ENCODE results near the gene CRYGN. TPM values are rescaled to one million over a fixed set of nuclear protein-coding genes. Genes with fewer than 3 reads are reported as not detected.

The CRYGN gene
- total RNA-seq, 1 experiment from 2014 or later = not detected

DNA sequence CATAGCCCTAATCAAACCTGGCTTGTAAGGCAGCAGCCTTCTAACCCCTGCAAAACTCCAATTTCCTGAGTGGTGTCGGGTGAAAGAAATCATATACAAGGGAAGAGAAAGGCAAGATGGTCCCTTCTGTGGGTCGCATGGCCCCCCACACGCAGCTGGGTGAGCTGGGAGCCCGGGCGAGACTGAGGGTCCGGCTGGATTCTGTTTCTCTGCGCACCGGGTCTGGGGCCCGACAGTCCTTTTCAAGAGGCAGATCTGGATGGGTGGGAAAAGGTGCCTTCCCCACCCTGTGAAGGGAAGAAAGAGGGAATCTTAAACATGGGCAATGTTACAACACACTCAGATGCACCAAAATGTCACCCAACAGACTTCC, 48.6 kb downstream of the CRYGN start:
- no peak for DNase-seq (ENCODE audit: low read depth)

DNA sequence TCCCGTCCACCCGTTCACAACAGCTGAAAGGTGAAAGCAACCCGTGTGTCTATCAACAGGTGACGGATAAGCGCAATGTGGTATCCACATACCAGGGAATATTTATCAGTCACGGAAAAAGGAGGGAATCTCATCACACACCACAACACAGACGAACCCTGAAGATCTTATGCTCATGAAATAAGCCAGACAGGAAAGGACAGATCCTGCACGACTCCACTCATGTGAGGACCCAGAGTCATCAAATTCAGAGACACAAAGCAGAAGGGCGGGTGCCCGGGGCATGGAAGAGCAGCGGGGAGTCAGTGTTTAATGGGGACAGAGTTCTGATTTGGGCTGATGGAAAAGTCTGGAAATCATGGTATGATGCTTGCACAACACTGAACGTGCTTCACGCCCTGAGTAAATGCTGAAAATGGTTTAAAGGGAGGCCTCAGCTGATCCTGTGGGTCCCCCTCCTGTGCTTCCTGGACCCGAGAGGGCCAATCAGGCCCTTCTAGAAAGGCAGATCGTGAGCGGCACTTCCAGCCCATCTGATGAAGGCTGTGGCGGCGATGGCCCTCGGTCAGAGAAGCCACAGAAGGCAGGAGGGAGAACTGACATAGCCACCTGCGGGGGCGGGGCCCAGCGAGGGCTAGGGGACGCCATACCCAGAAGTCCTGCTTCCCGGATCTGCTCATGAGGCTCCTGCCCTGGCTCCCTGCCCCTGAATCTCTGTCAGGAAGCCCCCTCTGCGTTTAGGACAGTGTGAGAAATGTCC, 49.2 kb downstream of the CRYGN start:
- no peak for DNase-seq (ENCODE audit: low read depth)

DNA sequence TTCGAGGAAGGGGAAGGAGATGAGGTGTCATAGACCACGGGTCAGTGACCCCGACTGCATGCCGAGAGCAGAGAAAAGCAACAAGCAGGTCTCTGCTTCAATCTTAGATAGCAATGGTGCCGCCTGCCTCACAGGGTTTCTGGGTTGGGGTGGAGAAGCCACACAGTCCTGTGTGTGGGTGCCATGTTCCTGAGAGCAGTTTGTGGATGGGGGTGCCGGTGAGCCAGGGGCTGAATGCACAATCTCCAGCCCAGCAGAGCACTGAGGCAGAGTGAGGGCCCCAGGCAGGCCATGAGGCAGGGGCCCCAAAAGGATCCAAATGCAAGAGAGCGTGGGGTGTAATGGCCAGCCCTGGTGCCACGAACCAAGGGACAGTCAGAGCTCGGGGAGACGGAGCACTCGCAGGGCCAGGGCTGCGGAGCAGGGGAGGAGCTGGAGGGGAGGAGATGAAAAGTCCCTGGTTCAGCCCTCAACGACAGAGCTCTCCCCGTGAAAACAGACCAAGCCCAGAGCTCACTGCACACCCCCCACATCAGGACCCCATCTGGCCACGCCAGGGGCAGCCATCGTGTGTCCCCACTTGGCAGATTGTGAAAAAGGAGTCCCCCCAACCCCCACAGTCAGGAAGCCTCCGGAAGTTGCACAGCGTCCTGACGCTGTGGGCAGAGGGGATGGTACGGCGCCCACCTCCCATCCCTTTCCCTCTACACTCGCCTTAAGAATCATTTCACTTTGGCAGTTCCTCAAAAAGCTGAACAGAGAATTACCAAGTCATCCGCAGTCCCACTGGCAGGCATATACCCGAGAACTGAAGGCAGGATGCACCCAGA, 50.0 kb downstream of the CRYGN start:
- no peak for DNase-seq (ENCODE audit: low read depth)

DNA sequence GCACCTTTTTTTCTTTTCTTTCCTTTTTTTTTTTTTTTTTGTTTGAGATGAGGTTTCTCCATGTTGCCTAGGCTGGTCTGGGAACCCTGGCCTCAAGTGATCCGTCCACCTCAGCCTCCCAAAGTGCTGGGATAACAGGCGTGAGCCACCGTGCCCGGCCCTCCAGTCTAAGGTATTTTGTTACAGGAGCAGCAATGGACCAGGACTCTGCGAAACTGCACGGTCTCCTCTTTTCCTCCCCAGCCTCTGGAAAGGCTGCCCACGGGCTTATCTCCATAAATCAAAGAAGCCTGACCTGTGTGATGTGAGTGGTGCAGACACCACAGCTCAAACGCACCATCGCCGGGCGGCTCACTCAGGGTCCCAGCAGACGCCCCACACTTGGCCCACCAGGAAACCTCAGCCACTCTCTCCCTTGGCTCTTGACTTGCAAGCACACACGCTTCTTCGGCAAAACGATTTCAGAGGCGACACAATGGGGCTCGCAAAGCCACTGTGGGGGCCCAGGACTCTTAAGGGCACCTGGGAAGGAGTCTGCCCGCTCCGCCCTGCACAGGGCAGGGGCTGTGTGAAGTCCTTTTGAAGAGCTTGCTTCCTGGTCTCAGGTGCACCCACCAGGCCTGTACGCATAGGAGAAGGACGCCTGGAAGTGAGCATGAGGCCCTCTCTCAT, 50.7 kb downstream of the CRYGN start:
- DNase-seq (ENCODE audit: low read depth) = no peak

DNA sequence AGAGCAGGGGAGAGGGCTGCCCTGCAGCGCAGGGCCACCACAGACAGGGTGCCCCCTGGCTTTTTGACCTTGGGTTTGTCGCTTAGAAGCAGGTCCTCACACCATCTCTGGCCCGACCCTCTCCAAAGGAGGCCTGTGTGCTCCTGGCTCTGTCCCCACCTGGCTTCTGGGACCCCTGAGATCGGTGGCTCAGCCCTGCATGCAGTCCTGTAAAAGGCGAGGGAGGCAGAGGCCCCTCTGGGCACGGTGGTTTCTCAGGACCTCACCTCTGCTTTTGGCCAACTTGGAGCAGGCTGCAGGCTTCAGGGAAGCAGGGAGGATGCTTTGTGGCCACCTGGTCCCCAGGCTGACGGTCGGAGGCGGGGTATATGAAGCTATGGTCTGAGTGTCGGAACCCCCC, 51.5 kb downstream of the CRYGN start:
- no peak for DNase-seq (ENCODE audit: low read depth)

DNA sequence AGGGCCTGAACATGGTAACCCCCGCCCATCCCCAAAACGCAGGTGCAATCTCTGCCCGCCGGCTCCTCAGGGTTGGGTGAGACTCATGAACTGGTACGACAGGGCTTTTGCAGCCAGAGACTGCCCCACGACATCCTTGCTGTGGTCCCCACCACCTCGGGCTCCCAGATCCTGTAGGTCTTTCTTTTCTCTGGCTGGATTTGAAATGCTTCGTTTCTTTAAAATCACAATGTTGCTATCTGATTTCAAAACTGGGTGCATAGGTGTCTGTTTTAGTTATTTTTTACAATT, 52.0 kb downstream of the CRYGN start:
- DNase-seq (ENCODE audit: low read depth) = no peak

DNA sequence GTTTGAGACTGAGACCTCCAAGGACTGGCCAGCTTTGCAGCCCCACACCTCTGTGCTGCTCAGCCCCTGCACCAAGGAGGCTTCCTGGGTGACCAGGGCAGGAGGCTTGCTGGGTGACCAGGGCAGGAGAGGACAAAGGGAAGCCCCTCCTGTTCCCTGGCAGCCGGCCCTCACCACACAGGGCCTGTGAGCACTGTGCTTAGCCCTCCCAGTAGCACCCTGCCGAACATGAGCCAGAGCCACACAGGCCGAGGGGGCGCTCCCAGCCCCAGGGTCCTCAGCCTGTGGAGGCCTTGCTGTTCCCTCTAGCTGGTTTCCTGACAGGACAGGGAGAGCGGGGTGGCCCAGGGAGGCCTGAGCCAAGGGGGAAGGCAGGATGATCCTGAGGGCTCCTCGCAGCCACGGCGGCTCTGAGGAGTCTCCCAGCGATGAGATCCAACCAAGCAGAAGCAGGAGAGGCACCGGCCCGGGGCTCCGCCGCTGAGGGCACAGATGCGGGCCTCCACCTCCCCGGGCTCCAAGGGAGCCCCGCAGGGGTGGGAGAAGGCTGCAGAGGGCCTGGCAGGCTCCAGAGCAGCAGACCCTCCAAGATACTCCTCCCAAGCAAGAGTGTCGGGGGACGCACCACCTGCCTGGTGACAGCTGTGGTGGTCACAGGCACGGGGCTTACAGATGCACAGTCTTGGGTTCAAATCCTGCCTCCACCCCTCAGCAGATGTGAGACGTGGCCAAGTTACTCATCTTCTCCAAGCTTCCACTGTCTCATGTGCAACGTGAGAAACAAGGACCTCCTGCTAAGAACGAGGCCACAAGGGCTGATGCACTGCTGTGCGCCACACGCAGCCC, 52.6 kb downstream of the CRYGN start:
- DNase-seq (ENCODE audit: low read depth) = no peak

DNA sequence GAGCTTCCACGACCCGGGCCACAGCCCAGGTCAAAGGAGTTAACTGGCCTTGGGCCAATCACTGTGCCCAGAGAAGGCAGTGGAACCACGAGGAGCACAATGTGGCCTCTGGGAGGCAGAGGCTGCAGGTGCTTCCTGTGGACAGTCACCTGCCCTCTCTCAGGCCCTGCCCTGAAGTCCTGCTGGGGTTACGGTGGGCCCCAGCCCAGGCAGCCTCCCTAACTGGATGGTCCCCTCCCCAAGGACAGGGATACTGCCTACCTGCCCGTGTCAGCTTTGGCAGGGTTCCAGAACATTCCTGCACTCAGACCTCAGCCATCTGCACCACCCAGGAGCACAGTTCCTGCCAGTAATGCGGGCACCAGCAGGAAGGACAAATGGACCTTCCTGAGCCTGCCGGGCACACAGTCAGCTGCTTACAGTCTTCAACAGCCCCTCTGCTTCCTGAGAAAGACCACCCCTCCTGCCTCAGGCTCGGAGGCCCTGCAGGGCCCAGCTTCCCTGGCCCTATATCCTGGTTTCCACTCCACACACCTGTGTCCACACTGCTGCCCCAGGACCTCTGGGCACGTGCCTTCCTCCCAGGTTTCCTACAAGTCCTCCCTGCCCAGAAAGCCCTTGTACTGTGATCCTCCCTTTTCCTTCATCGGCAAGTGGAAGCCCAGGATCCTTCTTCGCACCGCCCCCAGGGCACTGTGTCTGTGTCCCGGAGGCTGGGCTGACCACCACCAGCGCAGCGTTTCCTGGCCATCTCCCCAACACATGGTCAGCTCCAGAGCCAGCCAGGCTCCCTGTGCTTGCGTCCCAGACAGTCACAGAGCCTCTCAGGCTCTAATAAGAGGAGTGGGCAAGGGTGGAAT, 53.4 kb downstream of the CRYGN start:
- no peak for DNase-seq (ENCODE audit: low read depth)

DNA sequence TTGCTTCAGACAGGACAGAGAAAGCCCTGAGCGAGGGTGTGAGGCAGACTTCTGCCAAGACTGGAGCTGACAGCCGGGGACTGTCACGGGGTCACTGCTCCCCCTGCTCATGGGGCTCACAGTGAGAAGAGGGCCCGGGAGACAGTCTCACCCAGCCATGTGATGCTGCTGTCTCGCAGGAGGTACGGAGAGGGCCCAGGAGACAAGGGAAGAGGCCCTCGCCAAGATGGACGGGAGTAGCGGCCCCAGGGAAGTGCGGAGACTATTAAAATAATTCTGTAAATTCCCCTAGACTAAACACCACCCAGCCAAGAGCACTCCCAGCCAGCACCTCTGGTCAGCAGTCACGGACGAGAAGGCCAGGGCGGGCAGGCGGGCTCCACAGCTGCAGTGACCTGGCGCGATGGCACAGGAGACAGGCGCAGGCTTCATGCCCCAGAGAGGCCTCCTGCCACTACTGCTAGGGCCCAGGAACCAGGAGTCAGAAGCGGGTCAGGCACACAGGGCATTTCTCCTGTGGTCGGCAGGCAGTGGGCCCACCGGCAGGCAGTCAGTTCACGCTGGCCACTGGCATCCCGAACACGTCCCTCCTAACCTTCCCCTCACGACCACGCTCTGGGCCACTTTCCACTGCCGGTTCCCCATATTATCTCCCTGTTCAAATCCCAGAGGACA, 54.2 kb downstream of the CRYGN start:
- no peak for DNase-seq (ENCODE audit: low read depth)

DNA sequence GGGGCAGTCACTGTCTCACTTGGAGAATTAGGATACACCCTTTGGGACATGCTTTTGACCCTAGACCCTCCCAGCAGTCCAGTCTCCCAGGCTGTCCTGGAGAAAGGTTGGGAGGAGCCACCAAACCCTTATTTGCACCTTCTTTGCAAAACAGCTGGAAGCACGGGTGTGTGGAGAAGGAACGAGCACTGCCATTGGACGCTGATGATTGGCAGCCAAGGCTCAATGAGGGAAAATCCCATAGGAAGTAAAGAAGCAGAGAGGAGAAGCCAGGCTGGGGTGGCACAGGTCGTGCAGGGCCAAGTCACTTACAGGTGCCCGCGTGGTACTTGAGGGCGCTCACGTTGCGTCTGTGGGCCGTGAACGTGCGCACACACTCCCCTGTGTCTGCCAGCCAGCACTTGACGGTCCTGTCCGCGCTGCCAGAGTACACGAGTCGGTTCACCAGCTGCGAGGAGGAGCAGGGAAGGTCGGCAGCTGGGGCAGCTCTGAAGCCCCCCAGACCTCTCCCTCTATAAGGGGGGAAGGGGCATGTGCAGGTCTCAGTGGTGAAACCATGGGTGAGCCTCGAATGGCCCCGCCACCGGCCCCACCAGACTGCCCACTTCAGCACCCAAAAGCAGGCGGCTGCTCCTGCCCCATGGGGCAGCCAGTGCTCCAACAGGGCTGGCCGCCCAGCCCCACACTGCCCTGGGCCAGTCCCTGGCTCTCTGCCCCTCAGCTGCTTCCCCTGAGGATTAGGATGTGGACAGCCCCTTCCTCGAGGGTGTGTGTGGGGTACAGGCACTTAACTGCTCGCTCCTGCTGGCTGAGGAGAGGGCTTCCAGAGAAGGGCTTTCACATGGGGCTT, 54.9 kb downstream of the CRYGN start:
- DNase-seq (ENCODE audit: low read depth) = no peak

DNA sequence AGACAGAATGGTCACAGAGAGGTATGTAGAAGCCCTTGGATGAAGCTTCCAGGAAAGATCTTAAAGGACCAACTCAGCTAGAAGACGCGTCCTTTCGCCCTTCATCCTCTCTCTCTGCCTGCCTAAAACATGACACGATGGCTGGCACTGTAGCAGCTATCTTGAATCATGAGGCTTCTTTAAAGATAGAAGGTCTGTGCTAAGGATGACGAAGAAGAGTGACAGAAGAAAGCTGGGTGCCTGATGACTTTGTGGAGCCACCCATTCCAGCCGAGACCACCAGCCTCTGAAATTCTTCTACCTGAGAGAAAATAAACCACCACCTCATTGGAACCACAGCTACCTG, 55.6 kb downstream of the CRYGN start:
- no peak for DNase-seq (ENCODE audit: low read depth)

DNA sequence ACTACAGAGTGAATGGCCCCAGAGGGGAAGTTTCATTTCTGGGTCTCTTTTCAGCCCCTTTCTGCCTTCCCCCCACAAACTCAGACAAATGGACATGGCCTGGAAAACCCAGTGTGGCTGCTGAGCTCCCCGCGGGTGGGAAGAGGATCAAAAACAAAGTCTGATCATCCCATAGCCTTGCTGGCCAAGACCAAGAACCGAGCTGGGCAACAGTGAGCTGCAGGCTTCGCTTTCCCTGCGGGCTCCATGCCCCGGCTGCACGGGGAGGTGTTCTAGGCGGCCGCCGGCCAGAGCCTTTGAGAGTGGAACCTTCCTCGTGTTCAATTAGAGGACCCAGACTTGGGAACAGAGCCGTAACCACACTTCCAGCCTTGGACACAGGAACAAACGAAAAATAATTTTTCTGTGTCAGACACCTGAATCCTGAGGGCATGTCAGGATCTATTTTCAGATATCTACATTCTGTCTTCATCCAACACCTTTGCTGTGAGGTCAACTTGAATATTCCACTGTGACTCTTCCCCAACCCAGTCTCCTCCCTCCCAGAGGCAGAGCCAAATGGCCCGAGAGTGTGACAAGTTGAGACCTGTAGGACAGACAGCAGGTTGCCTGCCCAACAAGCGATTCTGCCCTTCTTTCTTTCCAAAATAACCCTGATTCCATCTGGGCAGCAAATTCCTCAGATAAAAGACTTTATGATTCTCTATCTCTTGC, 56.1 kb downstream of the CRYGN start:
- no peak for DNase-seq (ENCODE audit: low read depth)

DNA sequence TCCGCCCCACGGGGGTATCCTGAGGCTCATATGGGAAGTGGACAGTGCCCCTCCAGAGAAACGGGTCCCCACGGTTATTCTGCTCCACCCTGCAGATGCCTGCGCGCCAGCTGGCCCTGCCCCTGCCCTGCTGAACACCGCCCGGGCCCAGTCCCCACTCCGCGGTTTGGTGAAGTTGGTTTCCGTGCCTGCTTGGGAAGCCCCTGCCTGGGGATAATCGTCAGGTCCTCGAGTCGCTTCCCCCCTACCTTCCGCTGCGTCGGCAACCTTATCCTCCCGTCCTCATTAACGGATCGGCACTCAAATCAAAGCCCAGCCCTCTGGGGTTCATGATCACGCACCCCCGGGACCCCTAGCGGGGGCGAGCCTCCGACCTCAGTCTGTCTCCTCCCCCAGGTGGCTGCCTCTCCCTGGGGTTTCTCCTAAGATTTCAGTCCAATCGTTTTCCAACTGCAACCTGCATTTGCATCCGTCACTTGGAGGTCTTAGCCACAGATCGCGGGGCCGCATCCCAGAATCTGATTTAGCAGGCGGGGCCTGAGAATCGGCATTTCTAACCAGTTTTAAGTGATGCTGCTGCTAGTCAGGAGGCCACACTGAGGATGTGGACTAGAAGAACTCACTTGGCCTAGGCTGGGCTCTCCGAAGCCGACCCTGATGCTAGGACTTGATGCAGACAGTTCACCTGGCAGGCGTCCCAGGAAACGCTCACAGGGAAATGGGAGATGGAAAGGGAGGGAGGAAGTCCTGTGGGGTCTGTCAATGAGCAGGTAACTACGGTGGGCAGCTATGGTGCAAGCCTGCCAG, 57.7 kb downstream of the CRYGN start:
- no peak for DNase-seq (ENCODE audit: low read depth)

DNA sequence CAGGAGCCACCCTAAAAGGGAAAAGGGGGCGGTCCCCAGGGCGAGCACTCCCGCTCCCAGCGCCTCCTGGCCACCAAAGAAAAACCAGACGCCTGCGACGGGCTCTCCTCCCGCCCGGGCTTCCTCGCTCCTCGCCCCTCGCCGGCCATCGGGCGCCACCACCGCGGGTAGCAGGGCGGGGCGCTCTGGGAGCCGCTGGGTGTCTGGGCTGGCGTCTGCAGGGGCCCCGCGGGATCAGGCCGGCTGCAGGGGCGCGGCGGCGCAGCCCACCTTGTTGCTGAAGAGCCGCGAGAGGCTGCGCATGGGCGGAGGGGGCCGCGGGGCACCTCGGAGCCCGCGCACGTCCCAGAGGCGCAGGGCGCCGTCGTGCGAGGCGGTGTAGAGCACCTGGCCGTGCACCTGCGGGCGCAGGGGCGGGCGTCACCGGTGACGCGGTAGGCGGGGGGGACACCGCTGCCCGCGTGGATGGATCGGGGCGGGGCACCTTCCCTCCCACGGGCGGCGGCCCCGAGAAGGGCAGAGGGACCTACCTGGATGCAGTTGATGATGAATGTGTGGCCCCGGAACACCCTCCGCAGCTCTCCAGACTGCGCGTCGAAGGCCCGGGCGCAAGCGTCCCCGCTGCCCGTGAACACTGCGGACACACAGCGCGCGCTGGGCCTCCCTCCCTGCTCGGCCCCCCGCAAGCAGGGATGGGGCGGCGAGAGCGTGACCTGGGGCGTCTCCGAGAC, 58.4 kb downstream of the CRYGN start:
- DNase-seq (ENCODE audit: low read depth) = no peak

DNA sequence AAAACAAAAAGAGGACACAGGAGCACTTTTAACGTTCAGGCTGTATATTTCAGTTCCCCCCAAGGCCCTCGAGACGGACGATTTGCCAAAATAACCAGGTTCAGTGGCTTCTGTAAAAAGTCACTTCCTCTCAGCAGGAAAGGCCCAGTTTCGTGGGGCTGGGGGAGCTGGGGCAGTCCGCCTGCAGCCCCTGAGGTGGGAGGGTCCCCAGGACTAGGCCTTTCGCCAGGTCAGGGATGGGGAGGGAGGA, 58.9 kb downstream of the CRYGN start:
- DNase-seq (ENCODE audit: low read depth) = no peak

DNA sequence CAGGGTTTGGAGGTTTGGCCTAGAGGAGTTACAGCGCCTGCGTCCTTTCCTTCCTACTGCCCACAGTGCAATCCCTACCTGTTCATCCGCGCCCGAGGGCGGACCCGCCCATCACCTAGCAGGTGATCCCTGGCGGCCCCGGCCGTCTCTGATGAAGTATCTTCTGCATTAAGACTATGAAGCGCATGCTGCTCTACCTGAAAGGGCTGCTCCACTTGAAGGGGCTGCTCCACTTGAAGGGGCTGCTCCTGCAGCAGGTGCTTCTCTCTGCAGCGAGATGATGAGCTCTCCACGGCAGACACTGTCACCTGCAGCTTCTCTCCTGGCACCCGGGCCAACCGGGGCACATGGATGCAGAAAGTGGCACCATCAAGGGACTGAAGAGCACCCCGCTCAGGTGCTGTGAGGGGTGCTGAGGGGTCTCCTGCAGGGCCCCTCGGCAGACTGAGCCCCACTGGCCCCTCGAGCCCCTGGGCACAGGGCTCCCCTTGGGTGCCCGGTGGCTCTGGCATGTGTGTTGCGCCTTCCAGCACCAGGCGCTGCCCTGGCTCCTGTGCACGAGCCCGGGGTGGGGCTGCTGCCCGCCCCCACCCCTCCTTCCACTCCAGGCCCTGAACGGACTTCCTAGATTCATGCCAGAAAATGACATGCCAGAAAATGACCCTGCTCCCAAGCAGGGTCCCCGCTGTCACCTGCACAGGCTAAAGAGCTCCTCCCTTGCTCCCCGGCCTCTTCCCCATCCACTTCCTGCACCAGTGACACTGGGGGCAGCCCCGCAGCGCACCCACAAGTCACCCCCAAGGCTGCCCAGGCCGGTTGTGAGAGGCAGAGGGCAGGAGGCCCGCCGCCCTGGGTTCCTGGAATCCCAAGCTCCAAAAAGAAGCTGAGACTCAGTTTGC, 59.5 kb downstream of the CRYGN start:
- no peak for DNase-seq (ENCODE audit: low read depth)

Measured in RPMI7951 (cell line).